Globus pallidus (tissue), 1 donor: Measurements from ENCODE around the gene TSPAN14.

Experiments
- DNase-seq: peaks from one replicate; pipeline ENCODE4 v3.0.0-alpha.2; 2015; ENCODE audit warnings: low spot score

The TSPAN14 gene

GRCh38 chr10:80487791-80488538, 33.9 kb downstream of the TSPAN14 start:
- DNase-seq = no peak

GRCh38 chr10:80488539-80489066, 34.5 kb downstream of the TSPAN14 start:
- no peak for DNase-seq

GRCh38 chr10:80489371-80490112, 35.4 kb downstream of the TSPAN14 start:
- no peak for DNase-seq

- no peak for DNase-seq
These were observed 37.4 kb downstream of the TSPAN14 start for GRCh38 chr10:80491251-80492102.

GRCh38 chr10:80492848-80493521, 38.9 kb downstream of the TSPAN14 start:
- no peak for DNase-seq

GRCh38 chr10:80493522-80494051, 39.5 kb downstream of the TSPAN14 start:
- DNase-seq = no peak

- DNase-seq = no peak
These were observed 42.6 kb downstream of the TSPAN14 start for GRCh38 chr10:80496555-80497172.

GRCh38 chr10:80497187-80498077, 43.3 kb downstream of the TSPAN14 start:
- DNase-seq = no peak

GRCh38 chr10:80498078-80498832, 44.1 kb downstream of the TSPAN14 start:
- no peak for DNase-seq

GRCh38 chr10:80498833-80499741, 45.0 kb downstream of the TSPAN14 start:
- DNase-seq = peak; percentile 66

GRCh38 chr10:80500572-80501380, 46.7 kb downstream of the TSPAN14 start:
- no peak for DNase-seq

- no peak for DNase-seq
These were observed 47.3 kb downstream of the TSPAN14 start for GRCh38 chr10:80501381-80501912.

GRCh38 chr10:80501913-80502521, 47.9 kb downstream of the TSPAN14 start:
- no peak for DNase-seq

- no peak for DNase-seq
These were observed 48.8 kb downstream of the TSPAN14 start for GRCh38 chr10:80502621-80503583.

- no peak for DNase-seq
These were observed 49.6 kb downstream of the TSPAN14 start for GRCh38 chr10:80503584-80504157.
